HepG2 (cell line): ENCODE measurements around the gene BMP2K. TPM values are rescaled to one million over a fixed set of nuclear protein-coding genes. Genes with fewer than 3 reads are reported as not detected.

ENCODE experiments used
- ATAC-seq: fragments of 200-7000 bp; cut with Tn5 transposase; 3 replicates; pipeline ENCODE4 v1.9.1; 2020; ENCODE audit warnings: mild to moderate bottlenecking, moderate library complexity
- BruUV-seq: library from RNA; stranded (reverse); fragments of 400-500 nt; replicated peaks from 2 replicates; lab custom pipeline; 2021; lab: Mats Ljungman, UMichigan
- CTCF ChIA-PET: fragments of 300-600 bp; formaldehyde crosslinking; extraction: SDS; loops from one replicate; lab custom pipeline; 2021; ENCODE audit warnings: low total read pairs, inconsistent platforms, low intra/inter-chr PET ratio; lab: Yijun Ruan, JAX
- POLR2A ChIA-PET: fragments of 350-600 bp; sonication (Branson Sonifier 250); formaldehyde crosslinking; loops from one replicate; lab custom pipeline; 2020; ENCODE audit warnings: antibody characterized with exemption, inconsistent platforms; lab: Yijun Ruan, JAX
- DNase-seq: peaks from one replicate; pipeline ENCODE4 v3.0.0-alpha.2; 2015; ENCODE audit warnings: low spot score
- FAIRE-seq: peaks from 3 replicates; lab custom pipeline; 2011; peaks lifted over from hg19 to GRCh38; lab: Jason Lieb, UNC
- H2AFZ ChIP-seq: one replicate; pipeline ENCODE4 v1.6.1; 2011; ENCODE audit warnings: low read length, inconsistent platforms
- H3K27ac ChIP-seq: fragments of 300-600 bp; 3 replicates; pipeline ENCODE4 v1.8.0; 2011; ENCODE audit warnings: mixed run types, mild to moderate bottlenecking, mixed read lengths, low read length, inconsistent platforms; ENCODE audit not compliant: insufficient read depth; ENCODE audit errors: extremely low read length
- H3K27me3 ChIP-seq, 2 experiments: fragments of 200-600 bp in 1 of 2; 2 replicates in 1 of 2; 3 replicates in 1 of 2; pipeline versions ENCODE4 v1.6.0 to v1.8.0; 2011; ENCODE audit warnings: low read length in 2 of 2, mild to moderate bottlenecking in 2 of 2, moderate library complexity in 2 of 2, inconsistent platforms in 1 of 2; ENCODE audit not compliant: insufficient read depth in 2 of 2, control insufficient read depth in 1 of 2
- H3K36me3 ChIP-seq, 2 experiments: fragments of 200-600 bp in 1 of 2; replicated peaks in 1 of 2; 2 replicates in 1 of 2; 3 replicates in 1 of 2; pipeline versions ENCODE4 v1.5.1 to v1.8.0; 2011; ENCODE audit warnings: low read length in 2 of 2, inconsistent platforms in 1 of 2; ENCODE audit not compliant: insufficient read depth in 2 of 2, control insufficient read depth in 1 of 2
- H3K4me1 ChIP-seq: 2 replicates; pipeline ENCODE4 v1.5.1; 2012; ENCODE audit warnings: low read length, inconsistent platforms; ENCODE audit not compliant: insufficient read depth
- H3K4me2 ChIP-seq: 2 replicates; pipeline ENCODE4 v1.6.0; 2011; ENCODE audit warnings: low read depth, low read length, inconsistent platforms
- H3K4me3 ChIP-seq, 3 experiments: fragments of 200-600 bp in 1 of 3; sonication (generic), shearing (Covaris generic) in 1 of 3; replicated peaks in 1 of 3; 2 replicates each; pipeline ENCODE4 v1.5.1; 2011 to 2016; ENCODE audit warnings: low read length in 3 of 3, inconsistent platforms in 2 of 3, low read depth in 2 of 3, mild to moderate bottlenecking in 2 of 3, control low read depth in 1 of 3, mixed read lengths in 1 of 3; ENCODE audit not compliant: insufficient read depth in 1 of 3
- H3K79me2 ChIP-seq: one replicate; pipeline ENCODE4 v1.6.1; 2011; ENCODE audit warnings: low read length, inconsistent platforms; ENCODE audit not compliant: insufficient read depth
- H3K9ac ChIP-seq: 2 replicates; pipeline ENCODE4 v1.6.0; 2011; ENCODE audit warnings: mild to moderate bottlenecking, low read depth, low read length, inconsistent platforms; ENCODE audit not compliant: insufficient read depth
- H3K9me3 ChIP-seq: 2 replicates; pipeline ENCODE4 v1.5.1; 2012; ENCODE audit warnings: mild to moderate bottlenecking, low read length
- H4K20me1 ChIP-seq: 2 replicates; pipeline ENCODE4 v1.6.0; 2011; ENCODE audit warnings: inconsistent platforms, mild to moderate bottlenecking, low read length, moderate library complexity; ENCODE audit not compliant: insufficient read depth
- CREM ChIP-seq, 2 experiments: sonication (generic) in 1 of 2; formaldehyde crosslinking in 1 of 2; IDR thresholded peaks; 2 replicates each; pipeline versions ENCODE4 v1.4.0 to v1.6.1; 2016 to 2020; ENCODE audit warnings: antibody characterized with exemption in 1 of 2, mild to moderate bottlenecking in 1 of 2, missing genetic modification reagents in 1 of 2
- FOXO4 ChIP-seq: sonication (generic); formaldehyde crosslinking; conservative IDR thresholded peaks from 2 replicates; pipeline ENCODE4 v1.8.1; 2023; ENCODE audit warnings: missing genetic modification reagents
- PAWR ChIP-seq: sonication (generic); formaldehyde crosslinking; IDR thresholded peaks from 2 replicates; pipeline ENCODE4 v1.4.0; 2020; ENCODE audit warnings: missing genetic modification reagents, mild to moderate bottlenecking, borderline replicate concordance
- RBAK ChIP-seq: sonication (generic); formaldehyde crosslinking; IDR thresholded peaks from 2 replicates; pipeline ENCODE4 v1.5.1; 2020; ENCODE audit warnings: mild to moderate bottlenecking, missing genetic modification reagents
- YEATS2 ChIP-seq: sonication (generic); formaldehyde crosslinking; IDR thresholded peaks from 2 replicates; pipeline ENCODE4 v1.4.0; 2020; ENCODE audit warnings: missing genetic modification reagents, borderline replicate concordance
- ZFP91 ChIP-seq: sonication (generic); formaldehyde crosslinking; IDR thresholded peaks from 2 replicates; pipeline ENCODE4 v1.9.0; 2022; ENCODE audit warnings: missing genetic modification reagents, mild to moderate bottlenecking, borderline replicate concordance
- ZNF343 ChIP-seq: sonication (generic); formaldehyde crosslinking; IDR thresholded peaks from 2 replicates; pipeline ENCODE4 v1.4.0; 2020; ENCODE audit warnings: mild to moderate bottlenecking, missing genetic modification reagents
- ZSCAN12 ChIP-seq: sonication (generic); formaldehyde crosslinking; IDR thresholded peaks from 2 replicates; pipeline ENCODE4 v1.9.0; 2021; ENCODE audit warnings: mild to moderate bottlenecking, missing genetic modification reagents
- WGBS: methylation state at CpG from one replicate; pipeline ENCODE4 v1.1.6; 2017; ENCODE audit warnings: low lambda C conversion rate; 5-methylcytosine and 5-hydroxymethylcytosine counted together
- in situ Hi-C: cut with HindIII; loops from 2 replicates; pipeline ENCODE4 v1.10.0; 2017; ENCODE audit warnings: low pct_unique_long_range_greater_than_20kb; ENCODE audit not compliant: extremely low pct_ligation_motif_present
- intact Hi-C: fragments of 100-400 bp; cut with micrococcal nuclease; formaldehyde crosslinking; loops from one replicate; pipeline ENCODE4 v1.10.0; 2022; ENCODE audit not compliant: unreplicated experiment
- polyA plus RNA-seq, 8 experiments: library from polyadenylated mRNA; depleted of rRNA in 3 of 8; stranded (reverse) in 7 of 8; unstranded in 1 of 8; fragments of >200 nt; fragmentation: Illumina TruSeq in 4 of 8; extraction: Trizol in 4 of 8; gene quantifications; 2 replicates each; pipeline versions ENCODE4 v1.2.1 to v1.2.3, GENCODE V29; 2011 to 2016; ENCODE audit warnings: low read depth in 4 of 8, missing spikeins in 1 of 8, mixed read lengths in 1 of 8; ENCODE audit not compliant: insufficient read depth in 1 of 8
- total RNA-seq, 5 experiments: library from RNA; depleted of rRNA; stranded (reverse); fragments of >200 nt; fragmentation: Illumina TruSeq; extraction: Trizol; gene quantifications; 2 replicates each; pipeline ENCODE4 v1.2.3, GENCODE V29; 2016; ENCODE audit warnings: low read depth in 1 of 5
- TF ChIP-seq, protein P1 (sequence below): sonication (generic); formaldehyde crosslinking; IDR thresholded peaks from 2 replicates; pipeline ENCODE4 v1.4.0; 2020; ENCODE audit warnings: missing genetic modification reagents
- TF ChIP-seq, protein P2 (sequence below): sonication (generic); formaldehyde crosslinking; IDR thresholded peaks from 2 replicates; pipeline ENCODE4 v1.4.0; 2020; ENCODE audit warnings: mild to moderate bottlenecking, missing genetic modification reagents
- TF ChIP-seq, protein P3 (sequence below): IDR thresholded peaks from 2 replicates; pipeline ENCODE4 v1.6.1; 2016; ENCODE audit warnings: missing compliant biosample characterization, missing genetic modification reagents, borderline replicate concordance
- TF ChIP-seq, protein P4 (sequence below): sonication (generic); formaldehyde crosslinking; IDR thresholded peaks from 2 replicates; pipeline ENCODE4 v1.4.0; 2020; ENCODE audit warnings: missing genetic modification reagents

BMP2K gene
- total and polyA plus RNA-seq, 2 of the 13 experiments (the other 11 are each of a cell fraction or from before 2014, with no cell fraction given): 8.6 to 15.2 TPM

- ChIA-PET CTCF (interaction anchor here (1.8 to 2.5 kb wide), 2 partner anchors 219 to 251 kb away, joined by 14 to 15 read pairs; no protein-coding TSS in a partner anchor), POLR2A (interaction anchor here (2.4 kb wide), 1 partner anchor 87 kb away, joined by 13 read pairs; the partner anchor contains the start of gene BMP2K)
- FAIRE-seq (no peak), ATAC-seq (no peak), DNase-seq (no peak)
- H3K4me2 ChIP-seq: no peak overlapping the region
- H3K4me1 ChIP-seq: peaks cover 27% of the 10 kb centered on the region
- no peaks in the 10 kb centered on the region for H3K27me3 ChIP-seq
- in situ Hi-C loops: loop anchor here (5.0 to 25.0 kb wide), 2 partner anchors 251 to 901 kb away; no protein-coding TSS in a partner anchor
- H3K9me3 ChIP-seq: peaks cover 15% of the 10 kb centered on the region
- H3K4me3 ChIP-seq: no peak overlapping the region
- H2AFZ ChIP-seq: no peak overlapping the region
- peaks cover 1 to 14% of the 10 kb centered on the region in 2 experiments; a peak in 1 of 5 replicates for H3K36me3 ChIP-seq
- no peaks in the 10 kb centered on the region for H3K79me2 ChIP-seq
- no TSS peak for BruUV-seq
- H3K27ac ChIP-seq: peak overlapping the region; percentile 28
- WGBS: 86% methylated on average over 5 of the region's 5 CpGs
- no peaks in the 10 kb centered on the region for H4K20me1 ChIP-seq
- no peak overlapping the region for H3K9ac ChIP-seq
- intact Hi-C loops: loop anchor here (10.0 kb wide), 1 partner anchor 909 kb away; no protein-coding TSS in a partner anchor
- no peak for TF ChIP-seq CREM (IDR thresholded peaks at IDR 0.05)
- TF ChIP-seq CREM (CRISPR knock-in tag; IDR thresholded peaks at IDR 0.05): no peak
- TF ChIP-seq RBAK: no peak
- TF ChIP-seq, protein P1, sequence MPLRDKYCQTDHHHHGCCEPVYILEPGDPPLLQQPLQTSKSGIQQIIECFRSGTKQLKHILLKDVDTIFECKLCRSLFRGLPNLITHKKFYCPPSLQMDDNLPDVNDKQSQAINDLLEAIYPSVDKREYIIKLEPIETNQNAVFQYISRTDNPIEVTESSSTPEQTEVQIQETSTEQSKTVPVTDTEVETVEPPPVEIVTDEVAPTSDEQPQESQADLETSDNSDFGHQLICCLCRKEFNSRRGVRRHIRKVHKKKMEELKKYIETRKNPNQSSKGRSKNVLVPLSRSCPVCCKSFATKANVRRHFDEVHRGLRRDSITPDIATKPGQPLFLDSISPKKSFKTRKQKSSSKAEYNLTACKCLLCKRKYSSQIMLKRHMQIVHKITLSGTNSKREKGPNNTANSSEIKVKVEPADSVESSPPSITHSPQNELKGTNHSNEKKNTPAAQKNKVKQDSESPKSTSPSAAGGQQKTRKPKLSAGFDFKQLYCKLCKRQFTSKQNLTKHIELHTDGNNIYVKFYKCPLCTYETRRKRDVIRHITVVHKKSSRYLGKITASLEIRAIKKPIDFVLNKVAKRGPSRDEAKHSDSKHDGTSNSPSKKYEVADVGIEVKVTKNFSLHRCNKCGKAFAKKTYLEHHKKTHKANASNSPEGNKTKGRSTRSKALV: no peak
- TF ChIP-seq ZSCAN12 (CRISPR knock-in tag): no peak
- no peak for TF ChIP-seq ZFP91 (CRISPR knock-in tag)
- TF ChIP-seq, protein P2, sequence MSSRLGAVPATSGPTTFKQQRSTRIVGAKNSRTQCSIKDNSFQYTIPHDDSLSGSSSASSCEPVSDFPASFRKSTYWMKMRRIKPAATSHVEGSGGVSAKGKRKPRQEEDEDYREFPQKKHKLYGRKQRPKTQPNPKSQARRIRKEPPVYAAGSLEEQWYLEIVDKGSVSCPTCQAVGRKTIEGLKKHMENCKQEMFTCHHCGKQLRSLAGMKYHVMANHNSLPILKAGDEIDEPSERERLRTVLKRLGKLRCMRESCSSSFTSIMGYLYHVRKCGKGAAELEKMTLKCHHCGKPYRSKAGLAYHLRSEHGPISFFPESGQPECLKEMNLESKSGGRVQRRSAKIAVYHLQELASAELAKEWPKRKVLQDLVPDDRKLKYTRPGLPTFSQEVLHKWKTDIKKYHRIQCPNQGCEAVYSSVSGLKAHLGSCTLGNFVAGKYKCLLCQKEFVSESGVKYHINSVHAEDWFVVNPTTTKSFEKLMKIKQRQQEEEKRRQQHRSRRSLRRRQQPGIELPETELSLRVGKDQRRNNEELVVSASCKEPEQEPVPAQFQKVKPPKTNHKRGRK: no peak
- TF ChIP-seq ZNF343 (CRISPR knock-in tag): no peak
- no peak for TF ChIP-seq YEATS2 (CRISPR knock-in tag)
- TF ChIP-seq, protein P3, sequence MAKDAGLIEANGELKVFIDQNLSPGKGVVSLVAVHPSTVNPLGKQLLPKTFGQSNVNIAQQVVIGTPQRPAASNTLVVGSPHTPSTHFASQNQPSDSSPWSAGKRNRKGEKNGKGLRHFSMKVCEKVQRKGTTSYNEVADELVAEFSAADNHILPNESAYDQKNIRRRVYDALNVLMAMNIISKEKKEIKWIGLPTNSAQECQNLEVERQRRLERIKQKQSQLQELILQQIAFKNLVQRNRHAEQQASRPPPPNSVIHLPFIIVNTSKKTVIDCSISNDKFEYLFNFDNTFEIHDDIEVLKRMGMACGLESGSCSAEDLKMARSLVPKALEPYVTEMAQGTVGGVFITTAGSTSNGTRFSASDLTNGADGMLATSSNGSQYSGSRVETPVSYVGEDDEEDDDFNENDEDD (CRISPR knock-in tag): no peak
- no peak for TF ChIP-seq FOXO4 (CRISPR knock-in tag)
- TF ChIP-seq PAWR: no peak
- TF ChIP-seq, protein P4, sequence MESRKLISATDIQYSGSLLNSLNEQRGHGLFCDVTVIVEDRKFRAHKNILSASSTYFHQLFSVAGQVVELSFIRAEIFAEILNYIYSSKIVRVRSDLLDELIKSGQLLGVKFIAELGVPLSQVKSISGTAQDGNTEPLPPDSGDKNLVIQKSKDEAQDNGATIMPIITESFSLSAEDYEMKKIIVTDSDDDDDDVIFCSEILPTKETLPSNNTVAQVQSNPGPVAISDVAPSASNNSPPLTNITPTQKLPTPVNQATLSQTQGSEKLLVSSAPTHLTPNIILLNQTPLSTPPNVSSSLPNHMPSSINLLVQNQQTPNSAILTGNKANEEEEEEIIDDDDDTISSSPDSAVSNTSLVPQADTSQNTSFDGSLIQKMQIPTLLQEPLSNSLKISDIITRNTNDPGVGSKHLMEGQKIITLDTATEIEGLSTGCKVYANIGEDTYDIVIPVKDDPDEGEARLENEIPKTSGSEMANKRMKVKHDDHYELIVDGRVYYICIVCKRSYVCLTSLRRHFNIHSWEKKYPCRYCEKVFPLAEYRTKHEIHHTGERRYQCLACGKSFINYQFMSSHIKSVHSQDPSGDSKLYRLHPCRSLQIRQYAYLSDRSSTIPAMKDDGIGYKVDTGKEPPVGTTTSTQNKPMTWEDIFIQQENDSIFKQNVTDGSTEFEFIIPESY (CRISPR knock-in tag): no peak
These were observed 87.2 kb downstream of the BMP2K start for GRCh38 chr4:78863254-78863869.
